Loucy (cell line): ENCODE data around the gene EME2.

Experiments
- H2AFZ ChIP-seq: fragments of 200-600 bp; sonication (generic); 2 replicates; pipeline ENCODE4 v1.6.0; 2016; ENCODE audit warnings: antibody characterized with exemption, mild to moderate bottlenecking, low read length, moderate library complexity
- H3F3A ChIP-seq: fragments of 200-600 bp; 2 replicates; pipeline ENCODE4 v1.6.0; 2016; ENCODE audit warnings: antibody characterized with exemption, low read depth, mild to moderate bottlenecking
- H3K27me3 ChIP-seq: fragments of 200-600 bp; sonication (generic); 2 replicates; pipeline ENCODE4 v1.6.1; 2014; ENCODE audit warnings: low read length, mild to moderate bottlenecking; ENCODE audit not compliant: insufficient read depth, poor library complexity, severe bottlenecking
- H3K36me3 ChIP-seq: fragments of 200-600 bp; sonication (generic); 2 replicates; pipeline ENCODE4 v1.6.1; 2016; ENCODE audit warnings: low read length; ENCODE audit not compliant: insufficient read depth
- H3K4me1 ChIP-seq: fragments of 200-600 bp; sonication (generic); 2 replicates; pipeline ENCODE4 v1.5.1; 2014; ENCODE audit warnings: low read length, mild to moderate bottlenecking; ENCODE audit not compliant: insufficient read depth, poor library complexity, severe bottlenecking
- H3K4me2 ChIP-seq: fragments of 200-600 bp; sonication (generic); 2 replicates; pipeline ENCODE4 v1.6.0; 2014; ENCODE audit warnings: antibody characterized with exemption, low read length, low read depth, mild to moderate bottlenecking; ENCODE audit not compliant: poor library complexity, severe bottlenecking
- H3K4me3 ChIP-seq: fragments of 200-600 bp; sonication (generic); 2 replicates; pipeline ENCODE4 v1.5.1; 2014; ENCODE audit warnings: low read length, mild to moderate bottlenecking, mixed read lengths; ENCODE audit not compliant: poor library complexity, severe bottlenecking
- H3K79me2 ChIP-seq: fragments of 200-600 bp; sonication (generic); 2 replicates; pipeline ENCODE4 v1.6.1; 2014; ENCODE audit warnings: low read length; ENCODE audit not compliant: insufficient read depth
- H3K9ac ChIP-seq: fragments of 200-600 bp; sonication (generic); 2 replicates; pipeline ENCODE4 v1.6.0; 2014; ENCODE audit warnings: mild to moderate bottlenecking, low read depth, low read length, moderate library complexity; ENCODE audit not compliant: poor library complexity, severe bottlenecking
- H3K9me2 ChIP-seq: fragments of 200-600 bp; sonication (generic); replicated peaks from 2 replicates; pipeline ENCODE4 v1.6.1; 2016; ENCODE audit warnings: low read depth, low read length, mixed read lengths
- H3K9me3 ChIP-seq: fragments of 200-600 bp; sonication (generic); 2 replicates; pipeline ENCODE4 v1.6.1; 2014; ENCODE audit warnings: mild to moderate bottlenecking, antibody characterized with exemption, low read length, low read depth; ENCODE audit not compliant: insufficient read depth
- H4K20me1 ChIP-seq: fragments of 200-600 bp; sonication (generic); 2 replicates; pipeline ENCODE4 v1.6.0; 2014; ENCODE audit warnings: antibody characterized with exemption, low read length, mild to moderate bottlenecking; ENCODE audit not compliant: insufficient read depth, poor library complexity, severe bottlenecking
- EZH2phosphoT487 ChIP-seq: fragments of 200-600 bp; IDR thresholded peaks from 2 replicates; pipeline ENCODE4 v1.6.1; 2018; ENCODE audit warnings: antibody characterized with exemption, mild to moderate bottlenecking, moderate library complexity, borderline replicate concordance
- TF ChIP-seq, protein P1 (sequence below): fragments of 200-600 bp; sonication (generic); conservative IDR thresholded peaks from 2 replicates; pipeline ENCODE4 v1.5.1; 2014; ENCODE audit warnings: mild to moderate bottlenecking, antibody characterized with exemption, low read length

EME2 gene

DNA sequence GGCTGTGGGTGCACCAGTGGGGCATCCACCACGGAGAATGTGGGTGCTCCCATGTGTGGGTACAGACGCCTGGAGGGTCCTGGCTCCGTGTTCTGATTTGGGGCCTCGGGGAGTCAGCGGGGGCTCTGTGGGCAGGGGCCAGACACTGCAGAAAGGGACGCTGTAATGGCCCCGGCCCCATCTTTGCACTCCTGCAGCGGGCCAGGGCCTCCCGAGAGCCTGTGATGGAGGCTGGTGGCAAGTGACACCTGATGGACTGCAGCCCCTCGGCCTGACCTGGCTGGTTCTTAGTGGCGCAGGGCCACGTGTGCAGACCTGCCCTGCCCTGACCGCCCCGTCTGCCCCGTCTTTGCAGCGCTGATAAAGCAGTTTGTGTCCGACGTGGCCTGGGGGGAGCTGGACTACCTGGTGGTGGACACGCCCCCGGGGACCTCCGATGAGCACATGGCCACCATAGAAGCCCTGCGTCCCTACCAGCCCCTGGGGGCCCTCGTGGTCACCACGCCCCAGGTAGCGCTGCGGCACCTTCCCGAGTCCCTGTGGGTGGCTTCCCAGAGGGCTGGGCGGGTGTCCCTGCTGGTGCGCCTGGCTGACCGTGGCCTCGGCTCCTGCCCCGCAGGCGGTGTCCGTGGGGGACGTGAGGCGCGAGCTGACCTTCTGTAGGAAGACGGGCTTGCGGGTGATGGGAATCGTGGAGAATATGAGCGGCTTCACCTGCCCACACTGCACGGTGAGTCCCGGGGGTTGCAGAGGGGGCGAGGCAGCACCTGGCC is 14.9 kb downstream of the EME2 start:
- no peak overlapping the region for H3K9ac ChIP-seq
- H3K4me2 ChIP-seq: no peak overlapping the region
- H3K79me2 ChIP-seq: peaks cover 34% of the 10 kb centered on the region
- no peaks in the 10 kb centered on the region for H3K4me1 ChIP-seq
- H3K27me3 ChIP-seq: no peaks in the 10 kb centered on the region
- no peaks in the 10 kb centered on the region for H3K9me3 ChIP-seq
- H4K20me1 ChIP-seq: no peaks in the 10 kb centered on the region
- H3K4me3 ChIP-seq: no peak overlapping the region
- H3K9me2 ChIP-seq: no peaks in the 10 kb centered on the region
- H3F3A ChIP-seq: no peaks in the 10 kb centered on the region
- H2AFZ ChIP-seq: no peak overlapping the region
- no peaks in the 10 kb centered on the region for H3K36me3 ChIP-seq
- no peak for TF ChIP-seq EZH2phosphoT487
- TF ChIP-seq, protein P1, sequence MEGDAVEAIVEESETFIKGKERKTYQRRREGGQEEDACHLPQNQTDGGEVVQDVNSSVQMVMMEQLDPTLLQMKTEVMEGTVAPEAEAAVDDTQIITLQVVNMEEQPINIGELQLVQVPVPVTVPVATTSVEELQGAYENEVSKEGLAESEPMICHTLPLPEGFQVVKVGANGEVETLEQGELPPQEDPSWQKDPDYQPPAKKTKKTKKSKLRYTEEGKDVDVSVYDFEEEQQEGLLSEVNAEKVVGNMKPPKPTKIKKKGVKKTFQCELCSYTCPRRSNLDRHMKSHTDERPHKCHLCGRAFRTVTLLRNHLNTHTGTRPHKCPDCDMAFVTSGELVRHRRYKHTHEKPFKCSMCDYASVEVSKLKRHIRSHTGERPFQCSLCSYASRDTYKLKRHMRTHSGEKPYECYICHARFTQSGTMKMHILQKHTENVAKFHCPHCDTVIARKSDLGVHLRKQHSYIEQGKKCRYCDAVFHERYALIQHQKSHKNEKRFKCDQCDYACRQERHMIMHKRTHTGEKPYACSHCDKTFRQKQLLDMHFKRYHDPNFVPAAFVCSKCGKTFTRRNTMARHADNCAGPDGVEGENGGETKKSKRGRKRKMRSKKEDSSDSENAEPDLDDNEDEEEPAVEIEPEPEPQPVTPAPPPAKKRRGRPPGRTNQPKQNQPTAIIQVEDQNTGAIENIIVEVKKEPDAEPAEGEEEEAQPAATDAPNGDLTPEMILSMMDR: no peak

DNA sequence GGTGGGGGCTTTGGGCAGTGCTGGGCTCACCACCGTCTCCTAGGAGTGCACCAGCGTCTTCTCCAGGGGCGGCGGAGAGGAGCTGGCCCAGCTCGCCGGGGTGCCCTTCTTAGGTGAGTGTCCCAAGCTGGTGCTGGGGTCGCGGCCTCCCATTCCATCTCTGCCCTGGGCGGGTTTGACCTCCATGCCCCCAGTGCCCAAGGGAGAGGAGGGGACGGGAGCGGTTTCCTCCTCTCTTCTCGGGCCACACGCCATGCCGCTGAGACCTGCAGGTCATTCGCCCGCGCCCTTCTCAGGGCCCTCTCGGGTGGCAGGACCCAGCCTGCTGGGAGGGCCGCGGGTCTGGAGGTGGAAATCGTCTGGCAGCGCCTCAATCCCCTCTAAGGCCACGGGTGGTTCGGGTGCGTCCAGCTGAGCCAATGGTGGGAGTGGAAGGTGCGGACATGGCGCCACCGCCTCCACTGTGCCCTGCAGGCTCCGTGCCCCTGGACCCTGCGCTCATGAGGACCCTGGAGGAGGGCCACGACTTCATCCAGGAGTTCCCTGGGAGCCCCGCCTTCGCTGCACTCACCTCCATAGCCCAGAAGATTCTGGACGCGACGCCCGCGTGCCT is 15.6 kb downstream of the EME2 start:
- H3K27me3 ChIP-seq: no peaks in the 10 kb centered on the region
- no peaks in the 10 kb centered on the region for H3K9me2 ChIP-seq
- no peak overlapping the region for H2AFZ ChIP-seq
- no peak overlapping the region for H3K4me3 ChIP-seq
- no peak overlapping the region for H3K9ac ChIP-seq
- no peak overlapping the region for H3K4me2 ChIP-seq
- no peaks in the 10 kb centered on the region for H3K4me1 ChIP-seq
- no peaks in the 10 kb centered on the region for H4K20me1 ChIP-seq
- H3F3A ChIP-seq: no peaks in the 10 kb centered on the region
- peaks cover 30% of the 10 kb centered on the region for H3K79me2 ChIP-seq
- no peaks in the 10 kb centered on the region for H3K9me3 ChIP-seq
- no peak for TF ChIP-seq EZH2phosphoT487
- TF ChIP-seq, protein P1: no peak
- H3K36me3 ChIP-seq: no peaks in the 10 kb centered on the region

DNA sequence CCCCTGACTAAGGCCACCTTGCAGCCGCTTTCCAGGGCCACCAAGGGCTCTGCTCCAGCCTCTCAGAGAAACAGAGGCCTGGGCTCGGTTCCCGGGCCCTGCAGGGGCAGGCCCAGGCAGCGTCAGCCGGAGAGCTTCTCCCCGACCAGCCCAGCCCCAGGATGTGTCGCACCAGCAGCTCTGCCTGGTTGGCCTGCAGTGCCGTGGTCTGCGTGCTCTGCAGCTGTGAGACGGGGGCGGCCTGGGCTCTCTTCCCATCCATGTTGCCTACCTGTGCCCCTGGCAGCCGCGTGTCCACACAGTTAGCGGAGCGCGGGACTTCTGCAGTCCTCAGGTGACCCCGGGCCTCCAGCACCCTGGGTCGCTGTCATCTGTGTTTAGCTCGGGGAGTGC is 16.1 kb downstream of the EME2 start:
- H3K27me3 ChIP-seq: no peaks in the 10 kb centered on the region
- H3F3A ChIP-seq: no peaks in the 10 kb centered on the region
- no peak overlapping the region for H3K4me3 ChIP-seq
- no peaks in the 10 kb centered on the region for H3K36me3 ChIP-seq
- H3K9me3 ChIP-seq: no peaks in the 10 kb centered on the region
- H3K79me2 ChIP-seq: peaks cover 25% of the 10 kb centered on the region
- H2AFZ ChIP-seq: no peak overlapping the region
- no peak overlapping the region for H3K4me2 ChIP-seq
- no peaks in the 10 kb centered on the region for H3K4me1 ChIP-seq
- no peaks in the 10 kb centered on the region for H4K20me1 ChIP-seq
- TF ChIP-seq, protein P1: no peak
- TF ChIP-seq EZH2phosphoT487: no peak
- no peaks in the 10 kb centered on the region for H3K9me2 ChIP-seq
- H3K9ac ChIP-seq: no peak overlapping the region
